Endothelial cell of umbilical vein (primary cell): ENCODE data around the gene ECEL1. TPM values are rescaled to one million over a fixed set of nuclear protein-coding genes. Genes with fewer than 3 reads are reported as not detected.

ENCODE experiments used
- BruUV-seq: library from RNA; stranded (reverse); fragments of 400-500 nt; replicated peaks from 2 replicates; lab custom pipeline; 2021; lab: Mats Ljungman, UMichigan
- CTCF ChIA-PET: fragments of 300-600, 350-600 bp; sonication (Branson Sonifier 250); formaldehyde crosslinking; loops from one replicate; lab custom pipeline; 2021; ENCODE audit warnings: antibody characterized with exemption, inconsistent platforms; lab: Charles Lee
- POLR2A ChIA-PET: fragments of 300-600, 350-600 bp; sonication (Branson Sonifier 250); formaldehyde crosslinking; loops from one replicate; lab custom pipeline; 2021; ENCODE audit warnings: antibody characterized with exemption, inconsistent platforms; lab: Charles Lee
- DNase-seq: peaks from one replicate; pipeline ENCODE4 v3.0.0-alpha.2; 2011; ENCODE audit warnings: low read depth, low spot score
- FAIRE-seq: peaks from 2 replicates; lab custom pipeline; 2011; peaks lifted over from hg19 to GRCh38; lab: Jason Lieb, UNC
- H2AFZ ChIP-seq: 2 replicates; pipeline ENCODE4 v1.6.0; 2012; ENCODE audit warnings: low read depth, low read length, control low read depth, inconsistent platforms
- H3K27ac ChIP-seq: 2 replicates; pipeline ENCODE4 v1.5.1; 2011; ENCODE audit warnings: low read depth, mild to moderate bottlenecking, control low read depth, low read length, moderate library complexity; ENCODE audit not compliant: insufficient read depth
- H3K27me3 ChIP-seq, 2 experiments: 2 replicates each; pipeline versions ENCODE4 v1.6.0 to v1.6.1; 2011; ENCODE audit warnings: low read length in 2 of 2, mixed read lengths in 1 of 2; ENCODE audit not compliant: control insufficient read depth in 2 of 2, insufficient read depth in 2 of 2
- H3K36me3 ChIP-seq, 2 experiments: 2 replicates in 1 of 2; 3 replicates in 1 of 2; pipeline ENCODE4 v1.5.1; 2011; ENCODE audit warnings: low read length in 2 of 2, mild to moderate bottlenecking in 1 of 2, moderate library complexity in 1 of 2; ENCODE audit not compliant: control insufficient read depth in 2 of 2, insufficient read depth in 2 of 2; ENCODE audit errors: extremely low read depth in 1 of 2
- H3K4me1 ChIP-seq: 3 replicates; pipeline ENCODE4 v1.5.1; 2011; ENCODE audit warnings: mild to moderate bottlenecking, low read length; ENCODE audit not compliant: control insufficient read depth, insufficient read depth; ENCODE audit errors: extremely low read depth
- H3K4me2 ChIP-seq: 2 replicates; pipeline ENCODE4 v1.6.1; 2011; ENCODE audit warnings: low read length, control low read depth, mixed read lengths; ENCODE audit not compliant: insufficient read depth
- H3K4me3 ChIP-seq, 3 experiments: fragments of 200-600 bp in 1 of 3; sonication (generic), shearing (Covaris generic) in 1 of 3; replicated peaks in 1 of 3; 2 replicates each; pipeline ENCODE4 v1.5.1; 2011 to 2016; ENCODE audit warnings: control low read depth in 3 of 3, low read length in 3 of 3, mild to moderate bottlenecking in 2 of 3, inconsistent platforms in 1 of 3, low read depth in 1 of 3, moderate library complexity in 1 of 3; ENCODE audit not compliant: insufficient read depth in 1 of 3
- H3K79me2 ChIP-seq: 2 replicates; pipeline ENCODE4 v1.6.0; 2012; ENCODE audit warnings: low read length, inconsistent platforms; ENCODE audit not compliant: control insufficient read depth, insufficient read depth
- H3K9ac ChIP-seq: replicated peaks from 2 replicates; pipeline ENCODE3; 2011; ENCODE audit warnings: low read length, control low read depth; ENCODE audit not compliant: insufficient read depth; ENCODE audit errors: extremely low read depth
- H3K9me1 ChIP-seq: replicated peaks from 3 replicates; pipeline ENCODE4 v1.6.0; 2011; ENCODE audit warnings: mild to moderate bottlenecking, low read length; ENCODE audit not compliant: control insufficient read depth, insufficient read depth; ENCODE audit errors: extremely low read depth
- H3K9me3 ChIP-seq: replicated peaks from 2 replicates; pipeline ENCODE4 v1.5.1; 2012; ENCODE audit warnings: low read length, inconsistent platforms; ENCODE audit not compliant: control insufficient read depth, insufficient read depth
- H4K20me1 ChIP-seq: replicated peaks from 2 replicates; pipeline ENCODE3; 2011; ENCODE audit warnings: mild to moderate bottlenecking, low read length; ENCODE audit not compliant: control insufficient read depth, insufficient read depth; ENCODE audit errors: extremely low read depth
- EZH2 ChIP-seq: IDR thresholded peaks from 2 replicates; pipeline ENCODE4 v1.6.1; 2012; ENCODE audit warnings: borderline replicate concordance, low read depth, mild to moderate bottlenecking, moderate library complexity, low read length, inconsistent platforms; ENCODE audit not compliant: severe bottlenecking
- FOS ChIP-seq: IDR thresholded peaks from 2 replicates; pipeline ENCODE4 v1.6.1; 2011; ENCODE audit warnings: mild to moderate bottlenecking, low read length, moderate library complexity, borderline replicate concordance; ENCODE audit not compliant: insufficient read depth
- GATA2 ChIP-seq: IDR thresholded peaks from 2 replicates; pipeline ENCODE4 v1.7.0; 2011; ENCODE audit warnings: low read depth, mild to moderate bottlenecking, moderate library complexity, mixed read lengths, low read length; ENCODE audit not compliant: insufficient read length, insufficient read depth
- JUN ChIP-seq: IDR thresholded peaks from 2 replicates; pipeline ENCODE4 v1.6.1; 2011; ENCODE audit warnings: borderline replicate concordance, low read depth; ENCODE audit not compliant: insufficient read length, insufficient read depth
- MYC ChIP-seq: IDR thresholded peaks from one replicate; pipeline ENCODE4 v1.6.1; 2011; ENCODE audit warnings: mild to moderate bottlenecking, low read depth, low read length
- POLR2A ChIP-seq: IDR thresholded peaks from 2 replicates; pipeline ENCODE4 v1.6.1; 2012; ENCODE audit warnings: low read depth, mild to moderate bottlenecking, control low read depth, low read length
- POLR2AphosphoS5 ChIP-seq: IDR thresholded peaks from 2 replicates; pipeline ENCODE4 v1.6.1; 2012; ENCODE audit warnings: low read depth, mild to moderate bottlenecking, control low read depth, low read length, moderate library complexity; ENCODE audit not compliant: insufficient read depth
- dilution Hi-C: fragments of 300-500 bp; cut with MboI; formaldehyde crosslinking; loops from one replicate; pipeline ENCODE4 v1.15.0; 2019; ENCODE audit warnings: low sequenced_read_pairs; ENCODE audit not compliant: extremely low pct_ligation_motif_present
- intact Hi-C: fragments of 100-400 bp; cut with micrococcal nuclease; formaldehyde crosslinking; loops from one replicate; pipeline ENCODE4 v1.10.0; 2022
- polyA plus RNA-seq, 4 experiments: library from polyadenylated mRNA; depleted of rRNA in 3 of 4; stranded (reverse) in 3 of 4; unstranded in 1 of 4; fragments of >200 nt; gene quantifications; 2 replicates each; pipeline versions ENCODE4 v1.2.1 to v1.2.3, GENCODE V29; 2011 to 2012; ENCODE audit warnings: missing spikeins in 1 of 4
- total RNA-seq: library from RNA; stranded (reverse); gene quantifications from 2 replicates; pipeline ENCODE4 v1.2.3, GENCODE V29; 2021
- TF ChIP-seq, protein P1 (sequence below), 2 donors: IDR thresholded peaks; 1 replicate in 1 of 2; 2 replicates in 1 of 2; pipeline ENCODE4 v1.5.1; 2011; ENCODE audit warnings: low read length in 2 of 2, mild to moderate bottlenecking in 2 of 2, moderate library complexity in 2 of 2, control low read depth in 1 of 2, inconsistent platforms in 1 of 2, low read depth in 1 of 2; ENCODE audit not compliant: insufficient read depth in 1 of 2; ENCODE audit errors: extremely low read depth in 1 of 2
- TF ChIP-seq, protein P2 (sequence below): IDR thresholded peaks from 2 replicates; pipeline ENCODE4 v1.6.1; 2011; ENCODE audit not compliant: insufficient read depth, insufficient read length

The ECEL1 gene
- total and polyA plus RNA-seq, 2 donors (not counting 3 experiments of a cell fraction or from before 2014, with no cell fraction given) = not detected

DNA sequence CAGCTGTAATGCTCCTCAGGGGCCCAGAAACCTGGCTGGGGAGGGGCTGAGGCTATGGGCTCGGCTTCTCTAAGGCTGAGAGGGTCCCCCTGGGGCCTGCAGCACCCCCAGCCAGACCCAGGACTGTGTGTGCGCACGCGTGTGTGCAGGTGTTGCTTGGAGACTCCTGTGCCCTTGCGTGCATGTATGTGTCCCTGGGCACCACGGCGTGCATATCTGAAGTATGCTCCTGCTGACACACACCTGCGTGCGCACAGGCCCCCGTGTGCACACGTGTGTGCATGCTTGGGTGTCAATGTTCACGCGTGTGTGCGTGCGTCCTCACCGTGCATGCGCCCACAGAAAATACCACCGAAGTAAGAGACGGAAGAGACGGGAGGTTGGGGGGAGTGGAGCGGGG lies 14.9 kb upstream of the ECEL1 start:
- Histone ChIP-seq H3K27me3 (peaks cover 35% of the 10 kb centered on the region in 2 experiments), H3K4me3 (no peak overlapping the region), H3K9ac (no peak overlapping the region), H3K36me3 (no peaks in the 10 kb centered on the region), H3K4me1 (no peaks in the 10 kb centered on the region), H3K27ac (no peak overlapping the region), H2AFZ (no peak overlapping the region), H3K9me3 (no peaks in the 10 kb centered on the region), H4K20me1 (no peaks in the 10 kb centered on the region), H3K9me1 (no peaks in the 10 kb centered on the region), H3K79me2 (no peaks in the 10 kb centered on the region), H3K4me2 (no peak overlapping the region)
- dilution Hi-C loops = no loop called here
- CTCF ChIA-PET = interaction anchor here (1.1 kb wide), 1 partner anchor 602 kb away, joined by 4 read pairs; no protein-coding TSS in a partner anchor
- intact Hi-C loops = no loop called here
- FAIRE-seq (no peak), DNase-seq (no peak)
- TF ChIP-seq POLR2A = no peak
- POLR2A ChIA-PET = no interaction called here
- no TSS peak for BruUV-seq

DNA sequence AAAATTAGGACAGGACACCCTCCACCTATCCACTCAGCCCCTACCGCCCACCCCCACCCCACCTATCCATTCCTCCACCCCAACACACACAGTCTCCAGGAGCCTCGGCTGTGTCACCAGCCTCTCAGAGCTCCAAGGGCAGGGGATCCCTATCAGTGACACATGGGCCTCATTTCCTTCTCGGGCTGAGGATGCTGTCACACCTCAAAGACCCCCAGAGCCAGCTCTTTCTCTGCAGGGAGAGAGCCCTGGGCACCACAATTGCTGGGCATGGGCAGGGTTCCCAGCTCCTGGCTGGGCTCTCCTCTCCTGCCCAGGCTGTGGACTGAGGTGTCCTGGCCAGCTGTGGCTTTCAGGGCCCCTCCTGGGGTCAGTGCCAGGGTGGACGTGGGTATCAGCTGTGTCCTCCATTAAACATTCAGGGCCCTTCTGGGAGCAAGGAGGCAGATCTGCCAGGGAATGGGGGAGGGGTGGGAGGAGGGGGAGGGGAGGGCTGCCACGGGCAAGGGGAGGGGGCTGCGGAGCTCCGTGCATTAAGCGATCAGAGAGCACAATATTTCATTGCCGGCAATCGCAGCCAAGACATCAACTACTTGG lies 14.3 kb upstream of the ECEL1 start:
- H3K9me3 ChIP-seq = no peaks in the 10 kb centered on the region
- no peak overlapping the region for H2AFZ ChIP-seq
- dilution Hi-C loops = no loop called here
- ChIA-PET CTCF (interaction anchor here (1.1 kb wide), 1 partner anchor 601 kb away, joined by 4 read pairs; no protein-coding TSS in a partner anchor), POLR2A (no interaction called here)
- H4K20me1 ChIP-seq = no peaks in the 10 kb centered on the region
- DNase-seq = no peak
- no peaks in the 10 kb centered on the region for H3K79me2 ChIP-seq
- no peaks in the 10 kb centered on the region for H3K9me1 ChIP-seq
- no peak overlapping the region for H3K27ac ChIP-seq
- H3K9ac ChIP-seq = no peak overlapping the region
- no peaks in the 10 kb centered on the region for H3K4me1 ChIP-seq
- H3K36me3 ChIP-seq = no peaks in the 10 kb centered on the region
- TF ChIP-seq, protein P1, sequence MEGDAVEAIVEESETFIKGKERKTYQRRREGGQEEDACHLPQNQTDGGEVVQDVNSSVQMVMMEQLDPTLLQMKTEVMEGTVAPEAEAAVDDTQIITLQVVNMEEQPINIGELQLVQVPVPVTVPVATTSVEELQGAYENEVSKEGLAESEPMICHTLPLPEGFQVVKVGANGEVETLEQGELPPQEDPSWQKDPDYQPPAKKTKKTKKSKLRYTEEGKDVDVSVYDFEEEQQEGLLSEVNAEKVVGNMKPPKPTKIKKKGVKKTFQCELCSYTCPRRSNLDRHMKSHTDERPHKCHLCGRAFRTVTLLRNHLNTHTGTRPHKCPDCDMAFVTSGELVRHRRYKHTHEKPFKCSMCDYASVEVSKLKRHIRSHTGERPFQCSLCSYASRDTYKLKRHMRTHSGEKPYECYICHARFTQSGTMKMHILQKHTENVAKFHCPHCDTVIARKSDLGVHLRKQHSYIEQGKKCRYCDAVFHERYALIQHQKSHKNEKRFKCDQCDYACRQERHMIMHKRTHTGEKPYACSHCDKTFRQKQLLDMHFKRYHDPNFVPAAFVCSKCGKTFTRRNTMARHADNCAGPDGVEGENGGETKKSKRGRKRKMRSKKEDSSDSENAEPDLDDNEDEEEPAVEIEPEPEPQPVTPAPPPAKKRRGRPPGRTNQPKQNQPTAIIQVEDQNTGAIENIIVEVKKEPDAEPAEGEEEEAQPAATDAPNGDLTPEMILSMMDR (IDR thresholded peaks at IDR 0.05; ENCODE audit: extremely low read depth in 1 of 2, insufficient read depth in 1 of 2, low read depth in 1 of 2, low read length in 2 of 2) = no peak
- TF ChIP-seq JUN (no peak), POLR2A (no peak), FOS (no peak), GATA2 (no peak), EZH2 (no peak), MYC (no peak), POLR2AphosphoS5 (no peak)
- TF ChIP-seq, protein P2, sequence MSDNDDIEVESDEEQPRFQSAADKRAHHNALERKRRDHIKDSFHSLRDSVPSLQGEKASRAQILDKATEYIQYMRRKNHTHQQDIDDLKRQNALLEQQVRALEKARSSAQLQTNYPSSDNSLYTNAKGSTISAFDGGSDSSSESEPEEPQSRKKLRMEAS = no peak
- intact Hi-C loops = no loop called here
- BruUV-seq = no TSS peak
- H3K27me3 ChIP-seq = peaks cover 33 to 35% of the 10 kb centered on the region in 2 experiments
- no peak overlapping the region for H3K4me3 ChIP-seq
- no peak for FAIRE-seq
- no peak overlapping the region for H3K4me2 ChIP-seq
